ENCODE data around the gene FGD1. TPM values are rescaled to one million over a fixed set of nuclear protein-coding genes. Genes with fewer than 3 reads are reported as not detected.
A peak's percentile ranks its signal among the peaks of the same experiment; 100 is the strongest.

FGD1 gene
- total and polyA plus RNA-seq, 2 donors (not counting 1 experiment from before 2014, with no cell fraction given) = 4.3 to 4.5 TPM

DNA sequence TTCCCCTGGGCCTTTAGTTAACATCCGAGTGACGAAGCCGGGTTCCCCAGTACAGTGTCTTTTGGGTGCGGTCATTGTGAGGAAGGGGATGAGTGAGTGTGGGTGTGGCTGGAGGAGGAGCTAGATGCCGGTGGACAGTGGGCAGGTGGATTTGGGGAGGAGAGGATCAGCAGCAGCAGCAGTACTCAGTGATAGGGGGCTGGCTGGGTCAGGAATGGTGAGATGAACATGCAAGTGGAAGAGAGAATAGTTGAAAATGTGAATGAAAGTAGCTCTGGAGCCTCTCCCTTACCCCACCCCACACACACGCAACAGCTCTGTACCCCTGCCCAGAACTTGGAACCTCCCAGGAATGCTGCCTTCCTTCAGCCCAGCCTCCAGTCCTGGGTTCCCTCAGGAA is 51.3 kb downstream of the FGD1 start:
- Histone ChIP-seq H3K4me1 (ENCODE audit: control insufficient read depth, extremely low read depth, insufficient read depth, low read length) (no peaks in the 10 kb centered on the region), H3K9ac (ENCODE audit: insufficient read depth, low read length) (no peak overlapping the region), H4K20me1 (ENCODE audit: control insufficient read depth, extremely low read depth, insufficient read depth, low read length) (no peaks in the 10 kb centered on the region), H3K27me3 (ENCODE audit: control insufficient read depth, insufficient read depth, low read length) (no peaks in the 10 kb centered on the region), H2AFZ (ENCODE audit: low read length) (no peak overlapping the region), H3K36me3 (ENCODE audit: control insufficient read depth, insufficient read depth, low read length) (peaks cover 2% of the 10 kb centered on the region), H3K9me3 (ENCODE audit: control insufficient read depth, insufficient read depth, low read depth, low read length) (no peaks in the 10 kb centered on the region), H3K4me3 (replicated peaks in 1 of 4; ENCODE audit: control extremely low read depth in 1 of 4, insufficient read depth in 1 of 4, low read depth in 3 of 4, low read length in 4 of 4) (no peak overlapping the region), H3K27ac (ENCODE audit: insufficient read depth, low read length) (no peak overlapping the region), H3K79me2 (ENCODE audit: control insufficient read depth, insufficient read depth, low read length) (peaks cover 23% of the 10 kb centered on the region), H3K4me2 (ENCODE audit: extremely low read depth, insufficient read depth, low read length) (no peak overlapping the region)
- DNase-seq (ENCODE audit: low read depth in 2 of 2) = no peak
- TF ChIP-seq, protein P1, sequence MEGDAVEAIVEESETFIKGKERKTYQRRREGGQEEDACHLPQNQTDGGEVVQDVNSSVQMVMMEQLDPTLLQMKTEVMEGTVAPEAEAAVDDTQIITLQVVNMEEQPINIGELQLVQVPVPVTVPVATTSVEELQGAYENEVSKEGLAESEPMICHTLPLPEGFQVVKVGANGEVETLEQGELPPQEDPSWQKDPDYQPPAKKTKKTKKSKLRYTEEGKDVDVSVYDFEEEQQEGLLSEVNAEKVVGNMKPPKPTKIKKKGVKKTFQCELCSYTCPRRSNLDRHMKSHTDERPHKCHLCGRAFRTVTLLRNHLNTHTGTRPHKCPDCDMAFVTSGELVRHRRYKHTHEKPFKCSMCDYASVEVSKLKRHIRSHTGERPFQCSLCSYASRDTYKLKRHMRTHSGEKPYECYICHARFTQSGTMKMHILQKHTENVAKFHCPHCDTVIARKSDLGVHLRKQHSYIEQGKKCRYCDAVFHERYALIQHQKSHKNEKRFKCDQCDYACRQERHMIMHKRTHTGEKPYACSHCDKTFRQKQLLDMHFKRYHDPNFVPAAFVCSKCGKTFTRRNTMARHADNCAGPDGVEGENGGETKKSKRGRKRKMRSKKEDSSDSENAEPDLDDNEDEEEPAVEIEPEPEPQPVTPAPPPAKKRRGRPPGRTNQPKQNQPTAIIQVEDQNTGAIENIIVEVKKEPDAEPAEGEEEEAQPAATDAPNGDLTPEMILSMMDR (conservative IDR thresholded peaks at IDR 0.05 in 1 of 2, IDR thresholded peaks at IDR 0.05 in 1 of 2; ENCODE audit: low read depth in 1 of 2, low read length in 2 of 2) = no peak
- no peak for TF ChIP-seq EZH2 (IDR thresholded peaks at IDR 0.05; ENCODE audit: low read length, missing control alignments)

DNA sequence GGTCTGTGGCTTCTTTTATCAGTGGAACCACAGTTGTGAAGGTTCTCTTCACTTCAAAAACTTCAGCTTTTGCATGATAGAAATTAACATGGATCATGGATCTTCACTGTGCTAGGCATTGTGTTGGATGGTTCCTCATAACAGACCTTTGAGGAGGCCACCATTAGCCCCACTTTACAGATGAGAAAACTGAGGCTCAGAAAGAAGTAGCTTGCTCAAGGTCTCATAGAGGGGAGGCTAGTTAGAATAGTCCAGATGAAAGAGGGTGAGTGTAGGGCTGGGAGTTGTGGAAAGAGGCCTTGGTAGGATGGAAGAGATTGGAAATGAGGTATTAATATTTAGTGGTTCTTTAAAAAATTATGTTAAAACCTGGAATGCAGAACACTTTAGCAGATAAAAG is 53.2 kb downstream of the FGD1 start:
- Histone ChIP-seq H3K4me3 (replicated peaks in 1 of 4; ENCODE audit: control extremely low read depth in 1 of 4, insufficient read depth in 1 of 4, low read depth in 3 of 4, low read length in 4 of 4) (no peak overlapping the region), H4K20me1 (ENCODE audit: control insufficient read depth, extremely low read depth, insufficient read depth, low read length) (no peaks in the 10 kb centered on the region), H3K36me3 (ENCODE audit: control insufficient read depth, insufficient read depth, low read length) (peaks cover 2% of the 10 kb centered on the region), H3K4me1 (ENCODE audit: control insufficient read depth, extremely low read depth, insufficient read depth, low read length) (no peaks in the 10 kb centered on the region), H3K79me2 (ENCODE audit: control insufficient read depth, insufficient read depth, low read length) (peaks cover 23% of the 10 kb centered on the region), H2AFZ (ENCODE audit: low read length) (no peak overlapping the region), H3K9me3 (ENCODE audit: control insufficient read depth, insufficient read depth, low read depth, low read length) (no peaks in the 10 kb centered on the region), H3K27ac (ENCODE audit: insufficient read depth, low read length) (no peak overlapping the region), H3K4me2 (ENCODE audit: extremely low read depth, insufficient read depth, low read length) (no peak overlapping the region), H3K9ac (ENCODE audit: insufficient read depth, low read length) (no peak overlapping the region), H3K27me3 (ENCODE audit: control insufficient read depth, insufficient read depth, low read length) (no peaks in the 10 kb centered on the region)
- no peak for TF ChIP-seq EZH2 (IDR thresholded peaks at IDR 0.05; ENCODE audit: low read length, missing control alignments)
- TF ChIP-seq, protein P1 (conservative IDR thresholded peaks at IDR 0.05 in 1 of 2, IDR thresholded peaks at IDR 0.05 in 1 of 2; ENCODE audit: low read depth in 1 of 2, low read length in 2 of 2) = no peak
- DNase-seq (ENCODE audit: low read depth in 2 of 2) = no peak

DNA sequence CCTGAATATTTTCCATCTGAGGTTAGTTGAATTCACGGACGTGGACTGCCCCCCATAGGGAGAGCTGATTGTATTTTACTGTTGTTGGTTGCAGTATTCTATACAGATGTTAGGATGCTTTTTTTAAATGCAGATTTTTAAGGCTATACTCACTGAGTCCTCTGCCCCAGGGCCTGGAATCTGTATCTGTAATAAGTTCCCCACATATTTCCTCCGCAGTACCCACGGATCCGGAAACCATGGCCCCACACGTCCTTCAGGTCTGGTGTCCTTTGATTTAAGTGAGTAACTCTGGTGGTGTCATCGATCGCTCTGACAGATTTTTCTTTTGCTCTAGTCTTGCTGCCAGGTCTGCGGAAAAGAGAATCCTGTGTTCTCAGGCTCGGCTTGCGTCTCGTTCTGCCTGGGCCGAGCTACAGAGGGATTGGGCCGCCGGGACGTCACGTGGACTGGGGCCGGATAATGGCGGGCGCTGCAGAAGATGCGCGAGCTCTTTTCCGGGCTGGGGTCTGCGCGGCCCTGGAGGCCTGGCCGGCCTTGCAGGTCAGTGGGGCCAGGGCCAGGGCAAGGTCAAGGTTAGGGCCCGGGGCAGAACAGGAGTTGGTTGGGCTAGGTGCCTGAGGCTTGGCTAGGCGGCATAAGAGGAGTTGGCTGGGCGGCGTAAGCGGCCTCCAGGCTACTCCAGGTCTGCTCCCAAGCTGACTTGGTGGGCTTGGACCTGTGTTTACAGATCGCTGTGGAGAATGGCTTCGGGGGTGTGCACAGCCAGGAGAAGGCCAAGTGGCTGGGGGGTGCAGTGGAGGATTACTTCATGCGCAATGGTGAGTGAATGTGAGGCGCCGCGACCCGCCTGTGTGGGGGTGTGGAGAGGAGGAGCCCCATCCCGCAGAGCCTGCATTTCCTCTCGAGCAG is 55.8 kb downstream of the FGD1 start, which contains the start of gene TSR2:
TSS of gene TSR2 (plus strand) at position 445 of the 912 bp plus-strand sequence. CDS start at position 463, 18 bp downstream.
- no peak for TF ChIP-seq EZH2 (IDR thresholded peaks at IDR 0.05; ENCODE audit: low read length, missing control alignments)
- TF ChIP-seq, protein P1 (conservative IDR thresholded peaks at IDR 0.05 in 1 of 2, IDR thresholded peaks at IDR 0.05 in 1 of 2; ENCODE audit: low read depth in 1 of 2, low read length in 2 of 2) = peak in 1 of 2 donors; percentile 25
- Histone ChIP-seq H3K4me3 (replicated peaks in 1 of 4; ENCODE audit: control extremely low read depth in 1 of 4, insufficient read depth in 1 of 4, low read depth in 3 of 4, low read length in 4 of 4) (peak within 1 kb of the TSS; percentile 62 to 95 (median 79)), H4K20me1 (ENCODE audit: control insufficient read depth, extremely low read depth, insufficient read depth, low read length) (no peaks in the 10 kb centered on the region), H2AFZ (ENCODE audit: low read length) (peak within 1 kb of the TSS; percentile 49), H3K79me2 (ENCODE audit: control insufficient read depth, insufficient read depth, low read length) (peaks cover 23% of the 10 kb centered on the region), H3K36me3 (ENCODE audit: control insufficient read depth, insufficient read depth, low read length) (no peaks in the 10 kb centered on the region), H3K27ac (ENCODE audit: insufficient read depth, low read length) (peak within 1 kb of the TSS; percentile 52), H3K4me2 (ENCODE audit: extremely low read depth, insufficient read depth, low read length) (peak within 1 kb of the TSS; percentile 80), H3K4me1 (ENCODE audit: control insufficient read depth, extremely low read depth, insufficient read depth, low read length) (no peaks in the 10 kb centered on the region), H3K9ac (ENCODE audit: insufficient read depth, low read length) (peak within 1 kb of the TSS; percentile 71), H3K27me3 (ENCODE audit: control insufficient read depth, insufficient read depth, low read length) (no peaks in the 10 kb centered on the region), H3K9me3 (ENCODE audit: control insufficient read depth, insufficient read depth, low read depth, low read length) (no peaks in the 10 kb centered on the region)
- peak; percentile 88 for DNase-seq (ENCODE audit: low read depth in 2 of 2)

Data from fibroblast of lung (primary cell).